Suprapubic skin (tissue), 4 donors: ENCODE results near the gene ABHD1. TPM values are rescaled to one million over a fixed set of nuclear protein-coding genes. Genes with fewer than 3 reads are reported as not detected.

ENCODE experiments used
- DNase-seq, 2 donors: peaks; one replicate each; pipeline ENCODE4 v3.0.0-alpha.2; 2019; ENCODE audit warnings: low spot score in 2 of 2
- H3K27ac ChIP-seq: fragments of 200-600 bp; sonication (generic); one replicate; pipeline ENCODE4 v1.5.1; 2019
- H3K27me3 ChIP-seq: fragments of 200-600 bp; sonication (generic); one replicate; pipeline ENCODE4 v1.5.1; 2019
- H3K36me3 ChIP-seq: fragments of 200-600 bp; sonication (generic); one replicate; pipeline ENCODE4 v1.5.1; 2019
- H3K4me1 ChIP-seq: fragments of 200-600 bp; sonication (generic); one replicate; pipeline ENCODE4 v1.5.1; 2019
- H3K4me3 ChIP-seq: fragments of 200-600 bp; sonication (generic); one replicate; pipeline ENCODE4 v1.5.1; 2019; ENCODE audit warnings: mild to moderate bottlenecking
- H3K9me3 ChIP-seq: fragments of 200-600 bp; sonication (generic); one replicate; pipeline ENCODE4 v1.5.1; 2019
- CTCF ChIP-seq, 2 donors: fragments of 200-600 bp in 1 of 2; fragments of 450-650 bp in 1 of 2; sonication (generic) in 1 of 2; IDR thresholded peaks; one replicate each; pipeline ENCODE4 v1.5.1; 2016 to 2019; ENCODE audit warnings: antibody characterized with exemption in 2 of 2, mild to moderate bottlenecking in 1 of 2, moderate library complexity in 1 of 2
- EP300 ChIP-seq: sonication (generic); formaldehyde crosslinking; IDR thresholded peaks from one replicate; pipeline ENCODE4 v1.6.1; 2017; ENCODE audit warnings: antibody characterized with exemption
- POLR2A ChIP-seq, 2 donors: fragments of 450-650 bp; IDR thresholded peaks; one replicate each; pipeline ENCODE4 v1.6.1; 2017; ENCODE audit warnings: antibody characterized with exemption in 2 of 2, mild to moderate bottlenecking in 2 of 2, moderate library complexity in 2 of 2
- POLR2AphosphoS5 ChIP-seq, 3 donors: sonication (generic); formaldehyde crosslinking; IDR thresholded peaks; one replicate each; pipeline ENCODE4 v1.6.1; 2017; ENCODE audit warnings: antibody characterized with exemption in 3 of 3
- WGBS: methylation state at CpG from one replicate; pipeline ENCODE4 v1.1.5; 2018; 5-methylcytosine and 5-hydroxymethylcytosine counted together
- total RNA-seq, 4 donors: library from RNA; depleted of rRNA; stranded (reverse); fragments of >200 nt; gene quantifications; one replicate each; pipeline ENCODE4 v1.1.0, GENCODE V29; 2016

The ABHD1 gene
- total RNA-seq, 4 donors from 2014 or later, result not detected

- H3K27me3 ChIP-seq, result no peaks in the 10 kb centered on the region
- WGBS, result 45% methylated on average over 30 of the region's 41 CpGs
- peak within 1 kb of the TSS; percentile 49 for H3K4me3 ChIP-seq
- H3K4me1 ChIP-seq, result peaks cover 47% of the 10 kb centered on the region
- no peaks in the 10 kb centered on the region for H3K9me3 ChIP-seq
- no peaks in the 10 kb centered on the region for H3K36me3 ChIP-seq
- peak; percentile 92 to 93 for DNase-seq
- TF ChIP-seq EP300, result no peak
- no peak for TF ChIP-seq POLR2A (IDR thresholded peaks at IDR 0.05)
- no peak for TF ChIP-seq POLR2AphosphoS5 (IDR thresholded peaks at IDR 0.05)
- TF ChIP-seq CTCF (IDR thresholded peaks at IDR 0.05), result no peak
- H3K27ac ChIP-seq, result peak within 1 kb of the TSS; percentile 61
Measured at GRCh38 chr2:27078267-27079194, 45.1 kb upstream of the ABHD1 start, which contains the start of gene EMILIN1. TSS of gene EMILIN1 (plus strand) at chr2:27078615. CDS start at chr2:27079066, 451 bp downstream.

- Histone ChIP-seq H3K4me1 (peaks cover 55% of the 10 kb centered on the region), H3K27me3 (no peaks in the 10 kb centered on the region), H3K4me3 (peak overlapping the region; percentile 49), H3K36me3 (no peaks in the 10 kb centered on the region), H3K9me3 (no peaks in the 10 kb centered on the region), H3K27ac (peak overlapping the region; percentile 61)
- DNase-seq, result no peak
- WGBS, result 87% methylated on average over 6 of the region's 14 CpGs
- TF ChIP-seq POLR2A (IDR thresholded peaks at IDR 0.05) (no peak), CTCF (IDR thresholded peaks at IDR 0.05) (no peak), POLR2AphosphoS5 (IDR thresholded peaks at IDR 0.05) (no peak), EP300 (no peak)
Measured at GRCh38 chr2:27079233-27080139, 44.1 kb upstream of the ABHD1 start.

- Histone ChIP-seq H3K4me1 (peaks cover 57% of the 10 kb centered on the region), H3K36me3 (no peaks in the 10 kb centered on the region), H3K4me3 (peak overlapping the region; percentile 49), H3K27ac (no peak overlapping the region), H3K9me3 (no peaks in the 10 kb centered on the region), H3K27me3 (no peaks in the 10 kb centered on the region)
- WGBS, result 78% methylated on average over 5 of the region's 7 CpGs
- no peak for DNase-seq
- TF ChIP-seq POLR2A (IDR thresholded peaks at IDR 0.05) (no peak), CTCF (IDR thresholded peaks at IDR 0.05) (no peak), EP300 (no peak), POLR2AphosphoS5 (IDR thresholded peaks at IDR 0.05) (no peak)
Measured at GRCh38 chr2:27080140-27080469, 43.5 kb upstream of the ABHD1 start.

GRCh38 chr2:27080603-27080936 lies 43.0 kb upstream of the ABHD1 start:
- DNase-seq, result no peak
- Histone ChIP-seq H3K27me3 (no peaks in the 10 kb centered on the region), H3K9me3 (no peaks in the 10 kb centered on the region), H3K36me3 (no peaks in the 10 kb centered on the region), H3K4me3 (no peak overlapping the region), H3K27ac (no peak overlapping the region), H3K4me1 (peaks cover 57% of the 10 kb centered on the region)
- no peak for TF ChIP-seq POLR2AphosphoS5 (IDR thresholded peaks at IDR 0.05)
- no peak for TF ChIP-seq EP300
- no peak for TF ChIP-seq CTCF (IDR thresholded peaks at IDR 0.05)
- no peak for TF ChIP-seq POLR2A (IDR thresholded peaks at IDR 0.05)
- 92% methylated on average over 14 of the region's 14 CpGs for WGBS
